WTC11 (cell line): Measurements from ENCODE around the gene SPSB4.

ENCODE experiments used
- CREM ChIP-seq: sonication (generic); formaldehyde crosslinking; IDR thresholded peaks from 2 replicates; pipeline ENCODE4 v1.8.1; 2022; ENCODE audit warnings: mild to moderate bottlenecking, missing genetic modification reagents, moderate library complexity
- ESRRA ChIP-seq: sonication (generic); formaldehyde crosslinking; IDR thresholded peaks from 2 replicates; pipeline ENCODE4 v1.8.1; 2022; ENCODE audit warnings: mild to moderate bottlenecking, missing genetic modification reagents, borderline replicate concordance
- FOXJ3 ChIP-seq: sonication (generic); formaldehyde crosslinking; IDR thresholded peaks from 2 replicates; pipeline ENCODE4 v1.9.0; 2021; ENCODE audit warnings: missing genetic modification reagents, mild to moderate bottlenecking, borderline replicate concordance
- GTF2I ChIP-seq: fragments of 250-450 bp; sonication (Bioruptor Pico); conservative IDR thresholded peaks from 2 replicates; pipeline ENCODE4 v1.4.0; 2021; ENCODE audit warnings: mild to moderate bottlenecking
- MYBL2 ChIP-seq: sonication (generic); formaldehyde crosslinking; IDR thresholded peaks from 2 replicates; pipeline ENCODE4 v1.8.1; 2023; ENCODE audit warnings: mild to moderate bottlenecking, moderate library complexity, missing genetic modification reagents
- ZNF138 ChIP-seq: sonication (generic); formaldehyde crosslinking; conservative IDR thresholded peaks from 2 replicates; pipeline ENCODE4 v1.8.1; 2022; ENCODE audit warnings: mild to moderate bottlenecking, moderate library complexity, missing genetic modification reagents
- ZNF232 ChIP-seq: sonication (generic); formaldehyde crosslinking; IDR thresholded peaks from 2 replicates; pipeline ENCODE4 v1.8.0; 2022; ENCODE audit warnings: mild to moderate bottlenecking, missing genetic modification reagents
- ZNF263 ChIP-seq: sonication (generic); formaldehyde crosslinking; IDR thresholded peaks from 2 replicates; pipeline ENCODE4 v1.8.1; 2022; ENCODE audit warnings: low read depth, mild to moderate bottlenecking, moderate library complexity, missing genetic modification reagents
- TF ChIP-seq, protein P1 (sequence below): fragments of 200-600 bp; IDR thresholded peaks from 2 replicates; pipeline ENCODE4 v1.8.0; 2022; ENCODE audit warnings: antibody characterized with exemption
- TF ChIP-seq, protein P2 (sequence below): fragments of 250-450 bp; sonication (Bioruptor Pico); IDR thresholded peaks from 2 replicates; pipeline ENCODE4 v1.9.0; 2021; ENCODE audit warnings: moderate library complexity, mild to moderate bottlenecking, inconsistent platforms, borderline replicate concordance
- TF ChIP-seq, protein P3 (sequence below): sonication (generic); formaldehyde crosslinking; IDR thresholded peaks from 2 replicates; pipeline ENCODE4 v1.8.0; 2022; ENCODE audit warnings: mild to moderate bottlenecking, missing genetic modification reagents
- TF ChIP-seq, protein P4 (sequence below): sonication (generic); formaldehyde crosslinking; IDR thresholded peaks from 2 replicates; pipeline ENCODE4 v1.8.1; 2023; ENCODE audit warnings: mild to moderate bottlenecking, missing genetic modification reagents, moderate library complexity
- TF ChIP-seq, protein P5 (sequence below): sonication (generic); formaldehyde crosslinking; IDR thresholded peaks from 2 replicates; pipeline ENCODE4 v1.8.1; 2022; ENCODE audit warnings: low read depth, missing genetic modification reagents, borderline replicate concordance
- TF ChIP-seq, protein P6 (sequence below): sonication (generic); formaldehyde crosslinking; IDR thresholded peaks from 2 replicates; pipeline ENCODE4 v1.8.1; 2022; ENCODE audit warnings: missing genetic modification reagents, borderline replicate concordance

DNA sequence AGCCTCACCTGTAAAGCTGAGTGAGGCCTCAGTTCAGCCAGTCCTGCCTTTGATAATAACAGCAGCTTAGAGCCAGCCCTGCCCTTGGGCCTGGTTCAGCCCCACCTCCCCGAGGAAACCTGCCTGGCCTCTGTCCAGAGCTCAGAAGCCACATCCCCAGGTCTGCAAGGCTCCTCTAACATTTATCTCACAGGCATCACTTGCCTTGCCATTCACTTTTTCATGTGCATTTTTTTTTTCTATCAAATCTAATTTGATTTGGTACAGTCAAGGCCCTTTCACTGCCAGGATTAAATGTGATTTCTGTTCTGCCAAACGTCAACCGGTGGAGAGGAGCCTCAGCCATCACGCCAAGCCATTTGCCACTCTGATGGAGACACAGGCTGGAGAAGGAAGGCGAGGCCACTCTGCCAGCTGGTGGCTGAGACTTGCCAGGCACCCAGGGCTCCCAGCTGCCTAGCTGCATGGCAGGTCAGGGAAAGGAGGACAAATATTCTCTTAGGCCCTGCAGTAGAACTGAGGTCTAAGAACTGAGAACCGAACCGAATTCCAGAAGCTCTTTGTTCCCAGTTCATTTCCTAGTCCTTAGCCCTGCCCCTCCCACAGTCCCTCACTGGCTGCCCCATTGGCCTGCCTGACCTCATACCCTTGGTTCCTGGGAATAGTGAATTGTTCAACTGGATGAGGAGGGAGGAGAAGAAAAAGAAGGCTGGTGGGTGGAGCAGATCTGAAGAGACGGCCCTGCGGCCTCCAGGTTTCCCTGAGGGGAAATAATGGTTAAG lies 76.4 kb downstream of the SPSB4 start:
- TF ChIP-seq, protein P1, sequence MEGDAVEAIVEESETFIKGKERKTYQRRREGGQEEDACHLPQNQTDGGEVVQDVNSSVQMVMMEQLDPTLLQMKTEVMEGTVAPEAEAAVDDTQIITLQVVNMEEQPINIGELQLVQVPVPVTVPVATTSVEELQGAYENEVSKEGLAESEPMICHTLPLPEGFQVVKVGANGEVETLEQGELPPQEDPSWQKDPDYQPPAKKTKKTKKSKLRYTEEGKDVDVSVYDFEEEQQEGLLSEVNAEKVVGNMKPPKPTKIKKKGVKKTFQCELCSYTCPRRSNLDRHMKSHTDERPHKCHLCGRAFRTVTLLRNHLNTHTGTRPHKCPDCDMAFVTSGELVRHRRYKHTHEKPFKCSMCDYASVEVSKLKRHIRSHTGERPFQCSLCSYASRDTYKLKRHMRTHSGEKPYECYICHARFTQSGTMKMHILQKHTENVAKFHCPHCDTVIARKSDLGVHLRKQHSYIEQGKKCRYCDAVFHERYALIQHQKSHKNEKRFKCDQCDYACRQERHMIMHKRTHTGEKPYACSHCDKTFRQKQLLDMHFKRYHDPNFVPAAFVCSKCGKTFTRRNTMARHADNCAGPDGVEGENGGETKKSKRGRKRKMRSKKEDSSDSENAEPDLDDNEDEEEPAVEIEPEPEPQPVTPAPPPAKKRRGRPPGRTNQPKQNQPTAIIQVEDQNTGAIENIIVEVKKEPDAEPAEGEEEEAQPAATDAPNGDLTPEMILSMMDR = no peak
- TF ChIP-seq, protein P2, sequence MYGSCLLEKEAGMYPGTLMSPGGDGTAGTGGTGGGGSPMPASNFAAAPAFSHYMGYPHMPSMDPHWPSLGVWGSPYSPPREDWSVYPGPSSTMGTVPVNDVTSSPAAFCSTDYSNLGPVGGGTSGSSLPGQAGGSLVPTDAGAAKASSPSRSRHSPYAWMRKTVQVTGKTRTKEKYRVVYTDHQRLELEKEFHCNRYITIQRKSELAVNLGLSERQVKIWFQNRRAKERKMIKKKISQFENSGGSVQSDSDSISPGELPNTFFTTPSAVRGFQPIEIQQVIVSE (CRISPR knock-in tag) = no peak
- TF ChIP-seq, protein P3, sequence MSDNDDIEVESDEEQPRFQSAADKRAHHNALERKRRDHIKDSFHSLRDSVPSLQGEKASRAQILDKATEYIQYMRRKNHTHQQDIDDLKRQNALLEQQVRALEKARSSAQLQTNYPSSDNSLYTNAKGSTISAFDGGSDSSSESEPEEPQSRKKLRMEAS = no peak
- TF ChIP-seq FOXJ3 (CRISPR knock-in tag) (no peak), ZNF232 (CRISPR knock-in tag) (no peak), GTF2I (CRISPR knock-in tag) (no peak), ESRRA (CRISPR knock-in tag) (no peak), ZNF138 (CRISPR knock-in tag) (no peak), CREM (CRISPR knock-in tag) (no peak), ZNF263 (no peak), MYBL2 (no peak)
- TF ChIP-seq, protein P4, sequence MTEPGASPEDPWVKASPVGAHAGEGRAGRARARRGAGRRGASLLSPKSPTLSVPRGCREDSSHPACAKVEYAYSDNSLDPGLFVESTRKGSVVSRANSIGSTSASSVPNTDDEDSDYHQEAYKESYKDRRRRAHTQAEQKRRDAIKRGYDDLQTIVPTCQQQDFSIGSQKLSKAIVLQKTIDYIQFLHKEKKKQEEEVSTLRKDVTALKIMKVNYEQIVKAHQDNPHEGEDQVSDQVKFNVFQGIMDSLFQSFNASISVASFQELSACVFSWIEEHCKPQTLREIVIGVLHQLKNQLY (CRISPR knock-in tag) = no peak
- TF ChIP-seq, protein P5, sequence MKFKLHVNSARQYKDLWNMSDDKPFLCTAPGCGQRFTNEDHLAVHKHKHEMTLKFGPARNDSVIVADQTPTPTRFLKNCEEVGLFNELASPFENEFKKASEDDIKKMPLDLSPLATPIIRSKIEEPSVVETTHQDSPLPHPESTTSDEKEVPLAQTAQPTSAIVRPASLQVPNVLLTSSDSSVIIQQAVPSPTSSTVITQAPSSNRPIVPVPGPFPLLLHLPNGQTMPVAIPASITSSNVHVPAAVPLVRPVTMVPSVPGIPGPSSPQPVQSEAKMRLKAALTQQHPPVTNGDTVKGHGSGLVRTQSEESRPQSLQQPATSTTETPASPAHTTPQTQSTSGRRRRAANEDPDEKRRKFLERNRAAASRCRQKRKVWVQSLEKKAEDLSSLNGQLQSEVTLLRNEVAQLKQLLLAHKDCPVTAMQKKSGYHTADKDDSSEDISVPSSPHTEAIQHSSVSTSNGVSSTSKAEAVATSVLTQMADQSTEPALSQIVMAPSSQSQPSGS = no peak
- TF ChIP-seq, protein P6, sequence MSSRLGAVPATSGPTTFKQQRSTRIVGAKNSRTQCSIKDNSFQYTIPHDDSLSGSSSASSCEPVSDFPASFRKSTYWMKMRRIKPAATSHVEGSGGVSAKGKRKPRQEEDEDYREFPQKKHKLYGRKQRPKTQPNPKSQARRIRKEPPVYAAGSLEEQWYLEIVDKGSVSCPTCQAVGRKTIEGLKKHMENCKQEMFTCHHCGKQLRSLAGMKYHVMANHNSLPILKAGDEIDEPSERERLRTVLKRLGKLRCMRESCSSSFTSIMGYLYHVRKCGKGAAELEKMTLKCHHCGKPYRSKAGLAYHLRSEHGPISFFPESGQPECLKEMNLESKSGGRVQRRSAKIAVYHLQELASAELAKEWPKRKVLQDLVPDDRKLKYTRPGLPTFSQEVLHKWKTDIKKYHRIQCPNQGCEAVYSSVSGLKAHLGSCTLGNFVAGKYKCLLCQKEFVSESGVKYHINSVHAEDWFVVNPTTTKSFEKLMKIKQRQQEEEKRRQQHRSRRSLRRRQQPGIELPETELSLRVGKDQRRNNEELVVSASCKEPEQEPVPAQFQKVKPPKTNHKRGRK (CRISPR knock-in tag) = no peak
